ENCODE results near the gene OPCML. TPM values are rescaled to one million over a fixed set of nuclear protein-coding genes. Genes with fewer than 3 reads are reported as not detected.

The OPCML gene
- total RNA-seq, 2 donors from 2014 or later: not detected

GRCh38 chr11:133107136-133107535 is 425.2 kb downstream of the OPCML start:
- Histone ChIP-seq H3K27me3 (replicated peaks; ENCODE audit: insufficient read depth) (no peaks in the 10 kb centered on the region), H3K4me3 (no peak overlapping the region), H3K4me1 (ENCODE audit: control insufficient read depth in 1 of 2, low read depth in 2 of 2) (no peaks in the 10 kb centered on the region), H3K36me3 (no peaks in the 10 kb centered on the region), H3K9me3 (no peaks in the 10 kb centered on the region), H3K27ac (no peak overlapping the region)
- ATAC-seq (ENCODE audit: insufficient number of reproducible peaks, low FRiP score, low read depth): no peak
- no peak for TF ChIP-seq CTCF (IDR thresholded peaks at IDR 0.05)
- DNase-seq (ENCODE audit: low spot score): no peak

GRCh38 chr11:133106417-133106816 is 425.9 kb downstream of the OPCML start:
- Histone ChIP-seq H3K4me1 (ENCODE audit: control insufficient read depth in 1 of 2, low read depth in 2 of 2) (no peaks in the 10 kb centered on the region), H3K36me3 (no peaks in the 10 kb centered on the region), H3K27ac (no peak overlapping the region), H3K4me3 (no peak overlapping the region), H3K27me3 (replicated peaks; ENCODE audit: insufficient read depth) (no peaks in the 10 kb centered on the region), H3K9me3 (no peaks in the 10 kb centered on the region)
- TF ChIP-seq CTCF (IDR thresholded peaks at IDR 0.05): no peak
- DNase-seq (ENCODE audit: low spot score) (no peak), ATAC-seq (ENCODE audit: insufficient number of reproducible peaks, low FRiP score, low read depth) (no peak)

- no peak for ATAC-seq (ENCODE audit: insufficient number of reproducible peaks, low FRiP score, low read depth)
- Histone ChIP-seq H3K27me3 (replicated peaks; ENCODE audit: insufficient read depth) (no peaks in the 10 kb centered on the region), H3K36me3 (no peaks in the 10 kb centered on the region), H3K4me3 (no peak overlapping the region), H3K9me3 (no peaks in the 10 kb centered on the region), H3K27ac (no peak overlapping the region), H3K4me1 (ENCODE audit: control insufficient read depth in 1 of 2, low read depth in 2 of 2) (no peaks in the 10 kb centered on the region)
- DNase-seq (ENCODE audit: low spot score): no peak
- TF ChIP-seq CTCF (IDR thresholded peaks at IDR 0.05): no peak
These were observed 428.1 kb downstream of the OPCML start for GRCh38 chr11:133104009-133104744.

GRCh38 chr11:133096981-133097380 is 435.3 kb downstream of the OPCML start:
- no peak for TF ChIP-seq CTCF (IDR thresholded peaks at IDR 0.05)
- no peaks in the 10 kb centered on the region for H3K27me3 ChIP-seq (replicated peaks; ENCODE audit: insufficient read depth)
- no peak for DNase-seq (ENCODE audit: low spot score)
- H3K4me1 ChIP-seq (ENCODE audit: control insufficient read depth in 1 of 2, low read depth in 2 of 2): no peaks in the 10 kb centered on the region
- H3K9me3 ChIP-seq: peaks cover 5% of the 10 kb centered on the region
- H3K4me3 ChIP-seq: no peak overlapping the region
- no peak overlapping the region for H3K27ac ChIP-seq
- ATAC-seq (ENCODE audit: insufficient number of reproducible peaks, low FRiP score, low read depth): no peak
- no peaks in the 10 kb centered on the region for H3K36me3 ChIP-seq

GRCh38 chr11:133086518-133086917 is 445.8 kb downstream of the OPCML start:
- ATAC-seq (ENCODE audit: insufficient number of reproducible peaks, low FRiP score, low read depth): no peak

More at GRCh38 chr11:133086518-133086917, 445.8 kb downstream of the OPCML start:
- no peak for TF ChIP-seq CTCF (IDR thresholded peaks at IDR 0.05)
- Histone ChIP-seq H3K9me3 (no peaks in the 10 kb centered on the region), H3K27me3 (replicated peaks; ENCODE audit: insufficient read depth) (peaks cover 5% of the 10 kb centered on the region), H3K4me3 (no peak overlapping the region), H3K27ac (no peak overlapping the region), H3K36me3 (no peaks in the 10 kb centered on the region), H3K4me1 (ENCODE audit: control insufficient read depth in 1 of 2, low read depth in 2 of 2) (peaks cover 0 to 7% of the 10 kb centered on the region in 2 donors)
- no peak for DNase-seq (ENCODE audit: low spot score)

All from thoracic aorta (tissue), 2 donors.